Liver (tissue), 9 donors: ENCODE measurements around the gene IRF4. TPM values are rescaled to one million over a fixed set of nuclear protein-coding genes. Genes with fewer than 3 reads are reported as not detected.

Experiments used
- DNase-seq: peaks from one replicate; pipeline ENCODE4 v3.0.0-alpha.2; 2017; ENCODE audit warnings: low spot score
- H3K27ac ChIP-seq, 2 donors: one replicate each; pipeline ENCODE4 v1.7.0; 2013; ENCODE audit warnings: inconsistent platforms in 2 of 2, low read length in 2 of 2, control low read depth in 1 of 2, low read depth in 1 of 2, mild to moderate bottlenecking in 1 of 2
- H3K27me3 ChIP-seq, 4 donors: one replicate each; pipeline versions ENCODE4 v1.6.1 to v1.7.0; 2013; ENCODE audit warnings: low read length in 3 of 4, inconsistent platforms in 1 of 4, mild to moderate bottlenecking in 1 of 4, moderate library complexity in 1 of 4; ENCODE audit not compliant: control insufficient read depth in 4 of 4, insufficient read depth in 4 of 4
- H3K36me3 ChIP-seq, 4 donors: one replicate each; pipeline versions ENCODE4 v1.6.1 to v1.7.0; 2013; ENCODE audit warnings: low read length in 3 of 4, mild to moderate bottlenecking in 3 of 4, low read depth in 1 of 4, moderate library complexity in 1 of 4; ENCODE audit not compliant: control insufficient read depth in 4 of 4, insufficient read depth in 3 of 4
- H3K4me1 ChIP-seq, 4 donors: one replicate each; pipeline versions ENCODE4 v1.6.1 to v1.7.0; 2013; ENCODE audit warnings: low read length in 3 of 4, mild to moderate bottlenecking in 3 of 4, moderate library complexity in 1 of 4; ENCODE audit not compliant: control insufficient read depth in 4 of 4, insufficient read depth in 4 of 4
- H3K4me3 ChIP-seq, 3 donors: one replicate each; pipeline versions ENCODE4 v1.6.1 to v1.7.0; 2013; ENCODE audit warnings: low read length in 3 of 3, control low read depth in 1 of 3, low read depth in 1 of 3, mild to moderate bottlenecking in 1 of 3
- H3K9ac ChIP-seq, 2 donors: one replicate each; pipeline ENCODE4 v1.7.0; 2013; ENCODE audit warnings: low read length in 2 of 2, mild to moderate bottlenecking in 2 of 2, moderate library complexity in 2 of 2, control low read depth in 1 of 2, low read depth in 1 of 2
- H3K9me3 ChIP-seq, 4 donors: one replicate each; pipeline versions ENCODE4 v1.6.1 to v1.7.0; 2013; ENCODE audit warnings: low read length in 3 of 4; ENCODE audit not compliant: control insufficient read depth in 4 of 4
- ATF3 ChIP-seq: IDR thresholded peaks from 2 replicates; pipeline ENCODE4 v1.6.1; 2016; ENCODE audit warnings: antibody characterized with exemption
- CTCF ChIP-seq: fragments of 150-350 bp; IDR thresholded peaks from 2 replicates; pipeline ENCODE4 v1.5.1; 2017; ENCODE audit warnings: improper control_type of control experiment, low read depth, low read length; ENCODE audit not compliant: missing input control
- EGR1 ChIP-seq, 2 donors: IDR thresholded peaks; 2 replicates each; pipeline ENCODE4 v1.6.1; 2016 to 2018; ENCODE audit warnings: antibody characterized with exemption in 2 of 2, low read depth in 2 of 2
- FOXA1 ChIP-seq: IDR thresholded peaks from 2 replicates; pipeline ENCODE4 v1.6.1; 2016; ENCODE audit warnings: antibody characterized with exemption
- FOXA2 ChIP-seq: IDR thresholded peaks from 2 replicates; pipeline ENCODE4 v1.6.1; 2016; ENCODE audit warnings: antibody characterized with exemption
- GABPA ChIP-seq, 2 donors: IDR thresholded peaks in 1 of 2; conservative IDR thresholded peaks in 1 of 2; 2 replicates each; pipeline ENCODE4 v1.6.1; 2016; ENCODE audit warnings: antibody characterized with exemption in 2 of 2, mild to moderate bottlenecking in 1 of 2, moderate library complexity in 1 of 2
- HNF4A ChIP-seq, 2 donors: conservative IDR thresholded peaks; 2 replicates each; pipeline ENCODE4 v1.6.1; 2016; ENCODE audit warnings: antibody characterized with exemption in 2 of 2, mild to moderate bottlenecking in 2 of 2
- HNF4G ChIP-seq: IDR thresholded peaks from 2 replicates; pipeline ENCODE4 v1.6.1; 2016; ENCODE audit warnings: antibody characterized with exemption
- JUND ChIP-seq, 2 donors: IDR thresholded peaks; 2 replicates each; pipeline ENCODE4 v1.6.1; 2016; ENCODE audit warnings: antibody characterized with exemption in 2 of 2
- NR2F2 ChIP-seq: IDR thresholded peaks from 2 replicates; pipeline ENCODE4 v1.6.1; 2016; ENCODE audit warnings: antibody characterized with exemption
- RAD21 ChIP-seq, 2 donors: IDR thresholded peaks; 2 replicates each; pipeline ENCODE4 v1.6.1; 2016; ENCODE audit warnings: antibody characterized with exemption in 2 of 2, mild to moderate bottlenecking in 2 of 2
- REST ChIP-seq: IDR thresholded peaks from 2 replicates; pipeline ENCODE4 v1.6.1; 2016; ENCODE audit warnings: antibody characterized with exemption, mild to moderate bottlenecking
- RXRA ChIP-seq, 2 donors: IDR thresholded peaks; 2 replicates each; pipeline ENCODE4 v1.6.1; 2017 to 2018; ENCODE audit warnings: antibody characterized with exemption in 2 of 2, mild to moderate bottlenecking in 1 of 2
- SP1 ChIP-seq: IDR thresholded peaks from 2 replicates; pipeline ENCODE4 v1.6.1; 2018; ENCODE audit warnings: antibody characterized with exemption, mild to moderate bottlenecking
- TAF1 ChIP-seq: conservative IDR thresholded peaks from 2 replicates; pipeline ENCODE4 v1.6.1; 2016; ENCODE audit warnings: antibody characterized with exemption, mild to moderate bottlenecking
- YY1 ChIP-seq: IDR thresholded peaks from 2 replicates; pipeline ENCODE4 v1.6.1; 2016; ENCODE audit warnings: antibody characterized with exemption, mild to moderate bottlenecking
- ZBTB33 ChIP-seq: IDR thresholded peaks from 2 replicates; pipeline ENCODE4 v1.6.1; 2016; ENCODE audit warnings: antibody characterized with exemption
- WGBS: extraction: QIAGEN DNeasy Blood & Tissue Kit; methylation state at CpG from one replicate; pipeline ENCODE4 v1.1.7; 2013; 5-methylcytosine and 5-hydroxymethylcytosine counted together
- polyA plus RNA-seq, 2 donors: library from polyadenylated mRNA; stranded (reverse) in 1 of 2; unstranded in 1 of 2; fragments of 200-250 nt in 1 of 2; fragments of >200 nt in 1 of 2; fragmentation: Nextera tagmentation in 1 of 2; extraction: Ambion mirVana in 1 of 2; gene quantifications; one replicate each; pipeline versions ENCODE4 v1.2.1 to v1.2.3, GENCODE V29; 2013 to 2015
- total RNA-seq, 2 donors: library from RNA; depleted of rRNA; stranded (reverse); fragments of >200 nt; gene quantifications; one replicate each; pipeline ENCODE4 v1.2.3, GENCODE V29; 2014
- donor health status: healthy.
- donor health status: healthy.
- donor health status: healthy.
- donor health status: healthy.
- donor health status: healthy.

The IRF4 gene
- total and polyA plus RNA-seq, 4 donors: 0.68 to 1.6 (median 1.1) TPM

- Histone ChIP-seq H3K9me3 (peaks cover 0 to 2% (median 0%) of the 10 kb centered on the region in 4 donors), H3K4me3 (no peak overlapping the region), H3K27ac (no peak overlapping the region), H3K9ac (no peak overlapping the region), H3K4me1 (no peaks in the 10 kb centered on the region), H3K36me3 (no peaks in the 10 kb centered on the region), H3K27me3 (peaks cover 0 to 5% (median 0%) of the 10 kb centered on the region in 4 donors)
- WGBS: 74% methylated on average over 11 of the region's 11 CpGs
- no peak for TF ChIP-seq EGR1 (IDR thresholded peaks at IDR 0.05; ENCODE audit: low read depth in 2 of 2)
- no peak for TF ChIP-seq GABPA (IDR thresholded peaks at IDR 0.05 in 1 of 2, conservative IDR thresholded peaks at IDR 0.05 in 1 of 2)
- no peak for TF ChIP-seq RAD21 (IDR thresholded peaks at IDR 0.05)
- no peak for TF ChIP-seq ATF3
- no peak for TF ChIP-seq FOXA1
- TF ChIP-seq FOXA2: no peak
- no peak for TF ChIP-seq HNF4G
- no peak for TF ChIP-seq NR2F2
- no peak for TF ChIP-seq TAF1
- no peak for TF ChIP-seq CTCF
- no peak for TF ChIP-seq HNF4A (conservative IDR thresholded peaks at IDR 0.05)
- no peak for TF ChIP-seq YY1
- no peak for TF ChIP-seq JUND (IDR thresholded peaks at IDR 0.05)
- no peak for TF ChIP-seq RXRA (IDR thresholded peaks at IDR 0.05)
- TF ChIP-seq ZBTB33: no peak
- no peak for TF ChIP-seq REST
- no peak for DNase-seq
Measured at GRCh38 chr6:399785-400534, 8.4 kb downstream of the IRF4 start.

GRCh38 chr6:400815-401214, 9.3 kb downstream of the IRF4 start:
- peaks cover 0 to 6% (median 0%) of the 10 kb centered on the region in 4 donors for H3K9me3 ChIP-seq
- no peaks in the 10 kb centered on the region for H3K36me3 ChIP-seq
- peaks cover 0 to 5% (median 0%) of the 10 kb centered on the region in 4 donors for H3K27me3 ChIP-seq
- no peak overlapping the region for H3K27ac ChIP-seq
- H3K4me3 ChIP-seq: no peak overlapping the region
- WGBS: 82% methylated on average over 6 of the region's 6 CpGs
- no peak overlapping the region for H3K9ac ChIP-seq
- no peaks in the 10 kb centered on the region for H3K4me1 ChIP-seq
- no peak for DNase-seq
- no peak for TF ChIP-seq TAF1
- TF ChIP-seq FOXA2: no peak
- TF ChIP-seq EGR1 (IDR thresholded peaks at IDR 0.05; ENCODE audit: low read depth in 2 of 2): no peak
- no peak for TF ChIP-seq HNF4G
- TF ChIP-seq REST: no peak
- TF ChIP-seq GABPA (IDR thresholded peaks at IDR 0.05 in 1 of 2, conservative IDR thresholded peaks at IDR 0.05 in 1 of 2): no peak
- no peak for TF ChIP-seq YY1
- no peak for TF ChIP-seq CTCF
- TF ChIP-seq SP1: no peak
